SK-N-SH (cell line): Measurements from ENCODE around the gene PHF14. TPM values are rescaled to one million over a fixed set of nuclear protein-coding genes. Genes with fewer than 3 reads are reported as not detected.

Experiments used
- CTCF ChIA-PET: fragments of 300-600, 350-600 bp; formaldehyde crosslinking; extraction: SDS; loops from one replicate; lab custom pipeline; 2021; lab: Yijun Ruan, JAX
- POLR2A ChIA-PET: fragments of 350-600 bp; sonication (Branson Sonifier 250); formaldehyde crosslinking; extraction: SDS; loops from one replicate; lab custom pipeline; 2020; ENCODE audit warnings: antibody characterized with exemption, inconsistent platforms; lab: Yijun Ruan, JAX
- DNase-seq: peaks from one replicate; pipeline ENCODE4 v3.0.0; 2012
- H2AFZ ChIP-seq: fragments of 200-600 bp; sonication (generic); 2 replicates; pipeline ENCODE4 v1.8.1; 2016; ENCODE audit warnings: antibody characterized with exemption, mild to moderate bottlenecking, low read depth
- H3F3A ChIP-seq: fragments of 200-600 bp; sonication (generic); replicated peaks from 2 replicates; pipeline ENCODE3; 2016; ENCODE audit warnings: antibody characterized with exemption, mild to moderate bottlenecking; ENCODE audit not compliant: insufficient read depth
- H3K27ac ChIP-seq, 2 experiments: fragments of 200-500 bp in 1 of 2; fragments of 200-600 bp in 1 of 2; sonication (Bioruptor generic) in 1 of 2; sonication (generic), shearing (Covaris generic) in 1 of 2; 2 replicates each; pipeline versions ENCODE4 v1.5.1 to v1.6.1; 2014 to 2016; ENCODE audit warnings: low read depth in 2 of 2, inconsistent platforms in 1 of 2, low read length in 1 of 2, mild to moderate bottlenecking in 1 of 2, mixed read lengths in 1 of 2
- H3K27me3 ChIP-seq: fragments of 200-600 bp; sonication (generic), shearing (Covaris generic); 2 replicates; pipeline ENCODE4 v1.6.1; 2016; ENCODE audit warnings: mixed run types; ENCODE audit not compliant: insufficient read depth
- H3K36me3 ChIP-seq, 2 experiments: fragments of 200-500 bp in 1 of 2; fragments of 200-600 bp in 1 of 2; sonication (Bioruptor generic) in 1 of 2; sonication (generic) in 1 of 2; replicated peaks in 1 of 2; 2 replicates each; pipeline versions ENCODE3 to v1.5.1; 2014 to 2016; ENCODE audit warnings: low read length in 1 of 2, mild to moderate bottlenecking in 1 of 2; ENCODE audit not compliant: insufficient read depth in 2 of 2, control insufficient read depth in 1 of 2
- H3K4me1 ChIP-seq, 2 experiments: fragments of 200-500 bp in 1 of 2; fragments of 200-600 bp in 1 of 2; sonication (Bioruptor generic) in 1 of 2; sonication (generic), shearing (Covaris generic) in 1 of 2; 2 replicates each; pipeline versions ENCODE4 v1.5.1 to v1.6.1; 2014 to 2016; ENCODE audit warnings: low read depth in 1 of 2, low read length in 1 of 2, mixed run types in 1 of 2; ENCODE audit not compliant: insufficient read depth in 2 of 2, control insufficient read depth in 1 of 2
- H3K4me2 ChIP-seq: fragments of 200-600 bp; sonication (generic), shearing (Covaris generic); 2 replicates; pipeline ENCODE4 v1.6.1; 2017; ENCODE audit warnings: mixed run types
- H3K4me3 ChIP-seq, 2 experiments: fragments of 200-500 bp in 1 of 2; fragments of 200-600 bp in 1 of 2; sonication (Bioruptor generic) in 1 of 2; sonication (generic), shearing (Covaris generic) in 1 of 2; 2 replicates each; pipeline versions ENCODE4 v1.5.1 to v1.8.1; 2014 to 2016; ENCODE audit warnings: low read depth in 2 of 2, inconsistent platforms in 1 of 2, low read length in 1 of 2, mild to moderate bottlenecking in 1 of 2, mixed read lengths in 1 of 2, moderate library complexity in 1 of 2
- H3K79me2 ChIP-seq: fragments of 200-600 bp; sonication (generic); 2 replicates; pipeline ENCODE4 v1.8.1; 2017; ENCODE audit warnings: mild to moderate bottlenecking; ENCODE audit not compliant: insufficient read depth
- H3K9ac ChIP-seq: fragments of 200-600 bp; sonication (generic); 2 replicates; pipeline ENCODE4 v1.6.1; 2017; ENCODE audit warnings: mixed run types
- H3K9me2 ChIP-seq: fragments of 200-600 bp; sonication (generic); 2 replicates; pipeline ENCODE4 v1.6.1; 2017; ENCODE audit warnings: mixed run types
- H3K9me3 ChIP-seq: fragments of 200-600 bp; sonication (generic); 2 replicates; pipeline ENCODE4 v1.6.1; 2017; ENCODE audit warnings: mixed run types, mild to moderate bottlenecking, moderate library complexity
- H4K20me1 ChIP-seq: fragments of 200-600 bp; sonication (generic); 2 replicates; pipeline ENCODE4 v1.6.1; 2017; ENCODE audit warnings: mild to moderate bottlenecking, mixed run types; ENCODE audit not compliant: insufficient read depth
- CHD2 ChIP-seq: fragments of 150-350 bp; IDR thresholded peaks from 2 replicates; pipeline ENCODE4 v1.6.1; 2018; ENCODE audit warnings: low read length; ENCODE audit not compliant: partially characterized antibody
- CTCF ChIP-seq: fragments of 200-600 bp; sonication (generic); IDR thresholded peaks from 2 replicates; pipeline ENCODE4 v1.6.1; 2017; ENCODE audit warnings: antibody characterized with exemption, mild to moderate bottlenecking, moderate library complexity
- ELF1 ChIP-seq: IDR thresholded peaks from 2 replicates; pipeline ENCODE4 v1.4.0; 2012
- EP300 ChIP-seq, 2 experiments: IDR thresholded peaks; 2 replicates each; pipeline versions ENCODE4 v1.4.0 to v1.6.1; 2012; ENCODE audit warnings: borderline replicate concordance in 1 of 2, low read depth in 1 of 2, low read length in 1 of 2
- FOXJ3 ChIP-seq: sonication (generic); formaldehyde crosslinking; IDR thresholded peaks from 2 replicates; pipeline ENCODE4 v1.5.1; 2020; ENCODE audit warnings: mild to moderate bottlenecking, missing genetic modification reagents
- JUND ChIP-seq: IDR thresholded peaks from 2 replicates; pipeline ENCODE4 v1.4.0; 2012
- MEF2A ChIP-seq: IDR thresholded peaks from 2 replicates; pipeline ENCODE4 v1.4.0; 2012; ENCODE audit warnings: low read depth, borderline replicate concordance
- MXI1 ChIP-seq: IDR thresholded peaks from 2 replicates; pipeline ENCODE4 v1.6.1; 2012; ENCODE audit warnings: mild to moderate bottlenecking, low read depth, low read length, improper control_type of control experiment
- NFIC ChIP-seq: IDR thresholded peaks from 2 replicates; pipeline ENCODE4 v1.4.0; 2012; ENCODE audit warnings: borderline replicate concordance
- NRF1 ChIP-seq: IDR thresholded peaks from 2 replicates; pipeline ENCODE4 v1.6.1; 2012; ENCODE audit warnings: low read depth, mild to moderate bottlenecking, low read length
- POLR2AphosphoS5 ChIP-seq: IDR thresholded peaks from 2 replicates; pipeline ENCODE4 v1.6.1; 2012; ENCODE audit warnings: low read depth, low read length
- RAD21 ChIP-seq: IDR thresholded peaks from 2 replicates; pipeline ENCODE4 v1.6.1; 2012; ENCODE audit warnings: mild to moderate bottlenecking, low read length
- REST ChIP-seq: IDR thresholded peaks from 2 replicates; pipeline ENCODE4 v1.6.1; 2012; ENCODE audit warnings: mild to moderate bottlenecking, low read depth, low read length, moderate library complexity
- RFX5 ChIP-seq: IDR thresholded peaks from 2 replicates; pipeline ENCODE4 v1.6.1; 2012; ENCODE audit warnings: mild to moderate bottlenecking, improper control_type of control experiment, low read length
- TEAD4 ChIP-seq: IDR thresholded peaks from 2 replicates; pipeline ENCODE4 v1.4.0; 2012; ENCODE audit warnings: mild to moderate bottlenecking, borderline replicate concordance; ENCODE audit not compliant: insufficient read depth
- USF2 ChIP-seq: fragments of 150-350 bp; IDR thresholded peaks from 2 replicates; pipeline ENCODE4 v1.6.1; 2017; ENCODE audit warnings: antibody characterized with exemption, low read length, low read depth, borderline replicate concordance
- WGBS: methylation state at CpG from one replicate; pipeline ENCODE4 v1.1.6; 2017; ENCODE audit warnings: low lambda C conversion rate; 5-methylcytosine and 5-hydroxymethylcytosine counted together
- polyA plus RNA-seq, 3 experiments: library from polyadenylated mRNA; depleted of rRNA; stranded (reverse); fragments of >200 nt; gene quantifications; 2 replicates each; pipeline ENCODE4 v1.2.3, GENCODE V29; 2012
- TF ChIP-seq, protein P1 (sequence below): IDR thresholded peaks from 2 replicates; pipeline ENCODE4 v1.4.0; 2012; ENCODE audit warnings: low read depth, borderline replicate concordance
- TF ChIP-seq, protein P2 (sequence below): fragments of 150-350 bp; IDR thresholded peaks from 2 replicates; pipeline ENCODE4 v1.6.1; 2016; ENCODE audit warnings: mild to moderate bottlenecking, low read depth, low read length

The PHF14 gene, protein sequence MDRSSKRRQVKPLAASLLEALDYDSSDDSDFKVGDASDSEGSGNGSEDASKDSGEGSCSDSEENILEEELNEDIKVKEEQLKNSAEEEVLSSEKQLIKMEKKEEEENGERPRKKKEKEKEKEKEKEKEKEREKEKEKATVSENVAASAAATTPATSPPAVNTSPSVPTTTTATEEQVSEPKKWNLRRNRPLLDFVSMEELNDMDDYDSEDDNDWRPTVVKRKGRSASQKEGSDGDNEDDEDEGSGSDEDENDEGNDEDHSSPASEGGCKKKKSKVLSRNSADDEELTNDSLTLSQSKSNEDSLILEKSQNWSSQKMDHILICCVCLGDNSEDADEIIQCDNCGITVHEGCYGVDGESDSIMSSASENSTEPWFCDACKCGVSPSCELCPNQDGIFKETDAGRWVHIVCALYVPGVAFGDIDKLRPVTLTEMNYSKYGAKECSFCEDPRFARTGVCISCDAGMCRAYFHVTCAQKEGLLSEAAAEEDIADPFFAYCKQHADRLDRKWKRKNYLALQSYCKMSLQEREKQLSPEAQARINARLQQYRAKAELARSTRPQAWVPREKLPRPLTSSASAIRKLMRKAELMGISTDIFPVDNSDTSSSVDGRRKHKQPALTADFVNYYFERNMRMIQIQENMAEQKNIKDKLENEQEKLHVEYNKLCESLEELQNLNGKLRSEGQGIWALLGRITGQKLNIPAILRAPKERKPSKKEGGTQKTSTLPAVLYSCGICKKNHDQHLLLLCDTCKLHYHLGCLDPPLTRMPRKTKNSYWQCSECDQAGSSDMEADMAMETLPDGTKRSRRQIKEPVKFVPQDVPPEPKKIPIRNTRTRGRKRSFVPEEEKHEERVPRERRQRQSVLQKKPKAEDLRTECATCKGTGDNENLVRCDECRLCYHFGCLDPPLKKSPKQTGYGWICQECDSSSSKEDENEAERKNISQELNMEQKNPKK
- polyA plus RNA-seq (2012; rRNA removed), result 19.2 and 19.9 TPM in 2 replicates
- polyA plus RNA-seq (2012; cell fraction: cytosol; rRNA removed), result 28.3 and 35.2 TPM in 2 replicates
- polyA plus RNA-seq (2012; cell fraction: nucleus; rRNA removed), result 15.5 and 27.1 TPM in 2 replicates

DNA sequence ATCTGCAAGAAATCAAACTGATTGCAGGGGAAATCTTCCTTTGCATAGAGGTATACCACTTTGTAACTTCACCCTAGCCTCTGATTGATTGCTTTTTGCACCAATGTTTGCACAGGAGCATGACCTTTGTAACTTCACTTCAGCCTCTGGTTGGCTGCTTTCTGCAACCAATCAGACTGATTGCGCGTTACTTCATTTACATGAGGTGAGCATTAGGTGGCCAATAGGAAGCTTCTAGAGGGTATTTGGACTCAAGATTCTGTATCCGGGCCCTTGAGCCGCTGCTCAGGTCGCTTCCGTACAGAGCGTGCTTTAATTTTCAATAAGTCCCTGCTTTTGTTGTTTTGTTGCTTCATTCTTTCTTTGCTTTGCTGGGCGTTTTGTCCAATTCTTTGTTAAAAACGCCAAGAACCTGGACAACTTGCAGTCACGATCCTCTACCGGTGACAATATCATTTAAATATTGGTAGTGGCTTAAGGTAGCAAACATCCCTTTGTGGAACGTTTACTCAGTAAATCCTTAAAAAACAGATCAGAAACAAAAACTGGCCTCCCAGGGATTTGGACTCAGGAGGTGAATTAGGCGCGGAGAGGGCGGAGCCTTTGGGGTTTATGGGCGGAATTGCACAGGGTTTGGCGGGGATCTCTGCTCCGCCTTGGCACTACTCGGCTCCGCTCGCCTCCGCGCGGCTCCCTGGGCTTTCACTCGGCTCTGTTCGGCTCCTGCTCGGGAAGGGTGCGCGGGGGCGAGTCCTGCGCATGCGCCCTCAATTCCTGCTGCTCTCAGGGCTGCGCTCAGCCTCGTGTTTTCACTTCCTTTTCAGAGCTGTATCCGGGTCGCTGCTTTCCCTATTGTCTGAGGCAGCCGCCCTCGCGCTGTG is at the start of gene PHF14:
Gene PHF14 (plus strand): TSS at position 812 of the 881 bp plus-strand sequence. CDS start 452 bp downstream, outside the sequence.
- CTCF ChIA-PET, result interaction anchor here (1.0 to 2.5 kb wide), 4 partner anchors 9 to 251 kb away, joined by 3 to 14 read pairs (median 4); a partner anchor contains a TSS
- no peaks in the 10 kb centered on the region; the same call in 1 of the 2 replicates for H4K20me1 ChIP-seq
- TF ChIP-seq NRF1 (peak; percentile 100), TEAD4 (no peak), JUND (no peak), USF2 (no peak), RAD21 (0 out of 2 replicates have a peak, but pooled peaks have one; percentile 1), MEF2A (no peak), NFIC (no peak), ELF1 (peak; percentile 71), RFX5 (peak; percentile 87), CTCF (no peak), MXI1 (peak; percentile 92), POLR2AphosphoS5 (peak; percentile 98), CHD2 (peak; percentile 65), FOXJ3 (CRISPR knock-in tag) (no peak; the same call in 1 of the 2 replicates), EP300 (IDR thresholded peaks at IDR 0.05; ENCODE audit: borderline replicate concordance in 1 of 2, low read depth in 1 of 2, low read length in 1 of 2) (no peak; a peak in 1 of 4 replicates), REST (peak; percentile 42; the same call in 1 of the 2 replicates)
- TF ChIP-seq, protein P1, sequence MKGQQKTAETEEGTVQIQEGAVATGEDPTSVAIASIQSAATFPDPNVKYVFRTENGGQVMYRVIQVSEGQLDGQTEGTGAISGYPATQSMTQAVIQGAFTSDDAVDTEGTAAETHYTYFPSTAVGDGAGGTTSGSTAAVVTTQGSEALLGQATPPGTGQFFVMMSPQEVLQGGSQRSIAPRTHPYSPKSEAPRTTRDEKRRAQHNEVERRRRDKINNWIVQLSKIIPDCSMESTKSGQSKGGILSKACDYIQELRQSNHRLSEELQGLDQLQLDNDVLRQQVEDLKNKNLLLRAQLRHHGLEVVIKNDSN, result no peak
- TF ChIP-seq, protein P2, sequence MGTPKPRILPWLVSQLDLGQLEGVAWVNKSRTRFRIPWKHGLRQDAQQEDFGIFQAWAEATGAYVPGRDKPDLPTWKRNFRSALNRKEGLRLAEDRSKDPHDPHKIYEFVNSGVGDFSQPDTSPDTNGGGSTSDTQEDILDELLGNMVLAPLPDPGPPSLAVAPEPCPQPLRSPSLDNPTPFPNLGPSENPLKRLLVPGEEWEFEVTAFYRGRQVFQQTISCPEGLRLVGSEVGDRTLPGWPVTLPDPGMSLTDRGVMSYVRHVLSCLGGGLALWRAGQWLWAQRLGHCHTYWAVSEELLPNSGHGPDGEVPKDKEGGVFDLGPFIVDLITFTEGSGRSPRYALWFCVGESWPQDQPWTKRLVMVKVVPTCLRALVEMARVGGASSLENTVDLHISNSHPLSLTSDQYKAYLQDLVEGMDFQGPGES, result peak; percentile 78

More for the DNA sequence above, at the start of gene PHF14:
- POLR2A ChIA-PET, result interaction anchor here (0.6 to 2.7 kb wide), 8 partner anchors 21 to 368 kb away, joined by 3 to 43 read pairs (median 3); a partner anchor contains a TSS
- Histone ChIP-seq H3K27ac (peak within 1 kb of the TSS; percentile 88 to 100), H3K4me1 (peaks cover 9 to 19% of the 10 kb centered on the region in 2 experiments; a peak in 3 of 4 replicates), H3K9ac (peak within 1 kb of the TSS; percentile 74), H3F3A (no peaks in the 10 kb centered on the region), H3K9me3 (no peaks in the 10 kb centered on the region), H3K27me3 (no peaks in the 10 kb centered on the region), H3K9me2 (no peaks in the 10 kb centered on the region), H2AFZ (peak within 1 kb of the TSS; percentile 100), H3K36me3 (peaks cover 25 to 33% of the 10 kb centered on the region in 2 experiments), H3K4me2 (peak within 1 kb of the TSS; percentile 77), H3K79me2 (peaks cover 38% of the 10 kb centered on the region), H3K4me3 (peak within 1 kb of the TSS; percentile 72 to 99)
- 1% methylated on average over 38 of the region's 39 CpGs for WGBS
- peak; percentile 97 for DNase-seq
